Measurements from ENCODE around the gene TEAD2.

The TEAD2 gene

GRCh38 chr19:49403404-49404187 lies 41.4 kb upstream of the TEAD2 start:
- TF ChIP-seq CTCF (IDR thresholded peaks at IDR 0.05; ENCODE audit: control insufficient read depth, extremely low read depth, insufficient read depth): no peak
- H3K4me3 ChIP-seq (ENCODE audit: low read depth, low read length): no peak overlapping the region
- DNase-seq (ENCODE audit: low read depth): no peak

- no peak for DNase-seq (ENCODE audit: low read depth)
- TF ChIP-seq CTCF (IDR thresholded peaks at IDR 0.05; ENCODE audit: control insufficient read depth, extremely low read depth, insufficient read depth): no peak
- no peak overlapping the region for H3K4me3 ChIP-seq (ENCODE audit: low read depth, low read length)
Measured at GRCh38 chr19:49400029-49400428, 37.8 kb upstream of the TEAD2 start.

- no peak for TF ChIP-seq CTCF (IDR thresholded peaks at IDR 0.05; ENCODE audit: control insufficient read depth, extremely low read depth, insufficient read depth)
- DNase-seq (ENCODE audit: low read depth): no peak
- no peak overlapping the region for H3K4me3 ChIP-seq (ENCODE audit: low read depth, low read length)
Measured at GRCh38 chr19:49398931-49399330, 36.7 kb upstream of the TEAD2 start.

- no peak for DNase-seq (ENCODE audit: low read depth)
- TF ChIP-seq CTCF (IDR thresholded peaks at IDR 0.05; ENCODE audit: control insufficient read depth, extremely low read depth, insufficient read depth): no peak
- H3K4me3 ChIP-seq (ENCODE audit: low read depth, low read length): no peak overlapping the region
Measured at GRCh38 chr19:49398001-49398615, 35.9 kb upstream of the TEAD2 start.

GRCh38 chr19:49396738-49397505 lies 34.7 kb upstream of the TEAD2 start:
- no peak for DNase-seq (ENCODE audit: low read depth)
- no peak for TF ChIP-seq CTCF (IDR thresholded peaks at IDR 0.05; ENCODE audit: control insufficient read depth, extremely low read depth, insufficient read depth)
- no peak overlapping the region for H3K4me3 ChIP-seq (ENCODE audit: low read depth, low read length)

GRCh38 chr19:49395581-49396407 lies 33.6 kb upstream of the TEAD2 start:
- no peak for TF ChIP-seq CTCF (IDR thresholded peaks at IDR 0.05; ENCODE audit: control insufficient read depth, extremely low read depth, insufficient read depth)
- no peak for DNase-seq (ENCODE audit: low read depth)
- no peak overlapping the region for H3K4me3 ChIP-seq (ENCODE audit: low read depth, low read length)

All from LNCaP clone FGC (cell line).